RWPE1 (cell line): ENCODE measurements around the gene NUP37.
"Not testable (repeated sequence)": the region's sequence is repeated elsewhere in the genome, so short reads cannot be mapped to it uniquely, and the experiment has no call there.

Source experiments
- CTCF ChIA-PET: fragments of 350-600 bp; sonication (Branson Sonifier 250); formaldehyde crosslinking; extraction: SDS; loops from one replicate; lab custom pipeline; 2021; lab: Yijun Ruan, JAX
- POLR2A ChIA-PET: fragments of 400-600 bp; formaldehyde crosslinking; extraction: SDS; loops from one replicate; lab custom pipeline; 2020; ENCODE audit warnings: antibody characterized with exemption; ENCODE audit not compliant: low non-redundant PET; lab: Yijun Ruan, JAX
- DNase-seq: peaks from one replicate; pipeline ENCODE4 v3.0.0; 2012; ENCODE audit warnings: low spot score
- H3K27ac ChIP-seq: fragments of 450-650 bp; 2 replicates; pipeline ENCODE4 v1.5.1; 2017
- TF ChIP-seq, protein P1 (sequence below): fragments of 450-650 bp; conservative IDR thresholded peaks from 2 replicates; pipeline ENCODE4 v1.5.1; 2017; ENCODE audit warnings: low read depth, mild to moderate bottlenecking

The NUP37 gene

DNA sequence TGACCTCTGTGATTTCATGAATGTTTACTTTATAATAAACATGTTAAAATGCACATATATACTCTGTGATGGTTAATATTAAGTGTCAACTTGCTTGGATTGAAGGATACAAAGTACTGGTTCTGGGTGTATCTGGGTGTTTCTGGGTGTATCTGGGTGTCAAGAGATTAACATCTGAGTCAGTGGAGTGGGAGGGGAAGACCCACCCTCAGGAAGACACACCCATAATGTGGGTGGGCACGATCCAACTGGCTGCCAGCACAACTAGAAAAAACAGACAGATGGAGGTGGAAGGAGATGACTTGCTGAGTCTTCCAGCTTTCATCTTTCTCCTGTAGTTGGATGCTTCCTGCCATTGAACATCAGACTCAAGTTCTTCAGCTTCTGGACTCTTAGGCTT, 11.9 kb downstream of the NUP37 start:
- POLR2A ChIA-PET = no interaction called here
- no peak overlapping the region for H3K27ac ChIP-seq
- TF ChIP-seq, protein P1, sequence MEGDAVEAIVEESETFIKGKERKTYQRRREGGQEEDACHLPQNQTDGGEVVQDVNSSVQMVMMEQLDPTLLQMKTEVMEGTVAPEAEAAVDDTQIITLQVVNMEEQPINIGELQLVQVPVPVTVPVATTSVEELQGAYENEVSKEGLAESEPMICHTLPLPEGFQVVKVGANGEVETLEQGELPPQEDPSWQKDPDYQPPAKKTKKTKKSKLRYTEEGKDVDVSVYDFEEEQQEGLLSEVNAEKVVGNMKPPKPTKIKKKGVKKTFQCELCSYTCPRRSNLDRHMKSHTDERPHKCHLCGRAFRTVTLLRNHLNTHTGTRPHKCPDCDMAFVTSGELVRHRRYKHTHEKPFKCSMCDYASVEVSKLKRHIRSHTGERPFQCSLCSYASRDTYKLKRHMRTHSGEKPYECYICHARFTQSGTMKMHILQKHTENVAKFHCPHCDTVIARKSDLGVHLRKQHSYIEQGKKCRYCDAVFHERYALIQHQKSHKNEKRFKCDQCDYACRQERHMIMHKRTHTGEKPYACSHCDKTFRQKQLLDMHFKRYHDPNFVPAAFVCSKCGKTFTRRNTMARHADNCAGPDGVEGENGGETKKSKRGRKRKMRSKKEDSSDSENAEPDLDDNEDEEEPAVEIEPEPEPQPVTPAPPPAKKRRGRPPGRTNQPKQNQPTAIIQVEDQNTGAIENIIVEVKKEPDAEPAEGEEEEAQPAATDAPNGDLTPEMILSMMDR = no peak
- DNase-seq = no peak
- CTCF ChIA-PET = interaction anchor here (0.8 kb wide), 1 partner anchor 14 kb away, joined by 3 read pairs; no protein-coding TSS in a partner anchor

DNA sequence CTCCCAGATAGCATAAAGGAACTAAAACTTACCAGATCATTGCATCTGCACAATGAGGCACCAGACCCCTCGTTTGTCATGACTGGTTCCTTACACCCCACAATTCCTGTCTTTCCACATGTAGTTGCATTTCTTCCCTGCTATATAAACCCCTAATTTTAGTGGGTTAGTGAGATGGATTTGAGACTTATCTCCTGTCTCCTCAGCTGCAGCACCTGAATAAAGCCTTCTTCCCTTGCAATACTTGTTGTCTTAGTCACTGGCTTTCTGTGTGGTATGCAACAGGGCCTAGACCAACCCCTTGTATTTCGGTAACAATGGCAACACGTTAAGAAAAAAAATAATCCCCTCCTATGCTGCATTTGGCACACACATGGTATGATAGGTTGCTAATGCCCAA, 13.0 kb downstream of the NUP37 start:
- CTCF ChIA-PET = no interaction called here
- TF ChIP-seq, protein P1 = no peak
- no peak overlapping the region for H3K27ac ChIP-seq
- POLR2A ChIA-PET = no interaction called here
- no peak for DNase-seq

- H3K27ac ChIP-seq = no peak overlapping the region
- DNase-seq = no peak
- TF ChIP-seq, protein P1 = no peak
- POLR2A ChIA-PET = no interaction called here
- CTCF ChIA-PET = interaction anchor here (0.5 kb wide), 1 partner anchor 278 kb away, joined by 3 read pairs; no protein-coding TSS in a partner anchor
Measured at GRCh38 chr12:102096855-102097254, 23.1 kb downstream of the NUP37 start.

DNA sequence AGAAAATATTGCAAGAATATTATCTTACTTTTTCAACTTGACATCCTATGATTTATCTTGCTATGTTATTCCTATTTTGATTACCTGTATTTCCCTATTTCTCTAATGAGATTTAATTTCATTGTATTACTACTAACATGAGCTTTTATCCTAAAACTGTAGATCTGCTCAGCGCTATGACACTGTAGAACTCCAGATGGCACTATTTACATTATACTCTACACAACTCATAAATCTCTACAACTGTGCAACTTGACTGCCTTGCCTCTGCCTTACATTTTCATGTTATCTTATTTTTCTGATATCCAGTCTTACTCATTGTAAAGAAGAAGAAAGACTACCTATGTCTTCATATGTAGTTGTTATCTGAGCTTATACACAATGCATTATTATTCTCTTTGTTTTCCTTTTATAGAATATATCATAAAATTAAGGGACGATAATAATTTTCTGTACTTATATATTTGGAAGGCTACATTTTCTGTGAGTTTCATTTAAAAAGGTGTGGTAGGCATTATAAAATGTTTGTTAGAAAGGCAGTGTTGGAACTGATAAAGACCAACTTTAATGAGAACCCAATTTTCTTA, 24.1 kb downstream of the NUP37 start:
- TF ChIP-seq, protein P1 = peak; percentile 69
- DNase-seq = peak; percentile 14
- ChIA-PET CTCF (interaction anchor here (0.5 to 1.2 kb wide), 7 partner anchors 9 to 1606 kb away, joined by 3 to 8 read pairs (median 3); no protein-coding TSS in a partner anchor), POLR2A (no interaction called here)
- no peak overlapping the region for H3K27ac ChIP-seq

- CTCF ChIA-PET = no interaction called here
Measured at GRCh38 chr12:102093319-102093718, 26.6 kb downstream of the NUP37 start.

DNA sequence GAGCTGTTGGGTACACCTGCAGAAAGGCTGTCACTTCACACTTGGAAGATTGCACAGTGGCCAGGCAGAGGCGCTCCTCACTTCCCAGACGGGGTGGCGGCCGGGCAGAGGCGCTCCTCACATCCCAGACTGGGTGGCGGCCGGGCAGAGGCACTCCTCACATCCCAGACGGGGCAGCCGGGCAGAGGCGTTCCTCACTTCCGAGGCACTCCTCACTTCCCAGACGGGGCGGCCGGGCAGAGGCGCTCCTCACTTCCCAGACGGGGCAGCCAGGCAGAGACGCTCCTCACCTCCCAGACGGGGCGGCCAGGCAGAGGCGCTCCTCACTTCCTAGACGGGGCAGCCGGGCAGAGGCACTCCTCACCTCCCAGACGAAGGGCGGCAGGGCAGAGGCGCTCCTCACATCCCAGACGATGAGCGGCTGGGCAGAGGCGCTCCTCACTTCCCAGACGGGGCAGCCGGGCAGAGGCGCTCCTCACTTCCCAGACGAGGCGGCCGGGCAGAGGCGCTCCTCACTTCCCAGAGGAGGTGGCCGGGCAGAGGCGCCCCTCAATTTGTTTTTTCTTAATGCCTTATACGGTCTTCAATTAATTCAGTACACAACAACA, 30.6 kb downstream of the NUP37 start:
- POLR2A ChIA-PET, DNase-seq, H3K27ac ChIP-seq: not testable (repeated sequence)
- CTCF ChIA-PET = interaction anchor here (0.6 kb wide), 1 partner anchor 8 kb away, joined by 4 read pairs; no protein-coding TSS in a partner anchor

More at GRCh38 chr12:102093319-102093718, 26.6 kb downstream of the NUP37 start:
- POLR2A ChIA-PET = no interaction called here
- TF ChIP-seq, protein P1 = no peak
- DNase-seq = no peak
- no peak overlapping the region for H3K27ac ChIP-seq

- POLR2A ChIA-PET = no interaction called here
- CTCF ChIA-PET = interaction anchor here (0.6 to 1.4 kb wide), 2 partner anchors 9 to 14 kb away, joined by 3 to 4 read pairs; no protein-coding TSS in a partner anchor
- H3K27ac ChIP-seq = no peak overlapping the region
- TF ChIP-seq, protein P1 = no peak
- no peak for DNase-seq
Measured at GRCh38 chr12:102080842-102081241, 39.1 kb downstream of the NUP37 start.

DNA sequence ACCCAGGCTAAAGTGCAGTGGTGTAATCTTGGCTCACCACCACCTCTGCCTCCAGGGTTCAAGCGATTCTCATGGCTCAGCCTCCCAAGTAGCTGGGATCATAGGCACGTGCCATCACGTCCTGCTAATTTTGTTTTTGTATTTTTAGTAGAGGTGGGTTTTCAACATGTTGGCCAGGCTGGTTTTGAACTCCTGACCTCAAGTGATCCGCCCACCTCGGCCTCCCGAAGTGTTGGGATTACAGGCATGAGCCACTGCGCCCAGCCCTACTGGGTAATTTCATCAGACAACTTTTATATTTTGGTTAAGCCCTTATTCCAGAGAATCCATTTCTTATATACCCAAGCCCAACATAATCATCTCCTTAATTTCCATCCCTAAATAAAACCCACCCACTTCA, 47.8 kb downstream of the NUP37 start:
- POLR2A ChIA-PET = not testable (repeated sequence)
- CTCF ChIA-PET = interaction anchor here (0.6 kb wide), 1 partner anchor 19 kb away, joined by 3 read pairs; no protein-coding TSS in a partner anchor

More for the DNA sequence above, 47.8 kb downstream of the NUP37 start:
- H3K27ac ChIP-seq, DNase-seq: not testable (repeated sequence)
